Testis (tissue), 3 donors: ENCODE data around the gene F5. TPM values are rescaled to one million over a fixed set of nuclear protein-coding genes. Genes with fewer than 3 reads are reported as not detected.

Experiments
- DNase-seq: peaks from one replicate; pipeline ENCODE4 v3.0.0-alpha.2; 2019
- H3K27ac ChIP-seq, 2 donors: fragments of 200-600 bp; sonication (generic); one replicate each; pipeline ENCODE4 v1.5.1; 2019
- H3K27me3 ChIP-seq: fragments of 200-600 bp; sonication (generic); one replicate; pipeline ENCODE4 v1.5.1; 2019
- H3K36me3 ChIP-seq: fragments of 200-600 bp; sonication (generic); one replicate; pipeline ENCODE4 v1.5.1; 2017; ENCODE audit warnings: low read depth; ENCODE audit errors: missing control alignments
- H3K4me1 ChIP-seq: fragments of 200-600 bp; sonication (generic); one replicate; pipeline ENCODE4 v1.5.1; 2019
- H3K4me3 ChIP-seq, 2 donors: fragments of 200-600 bp; sonication (generic); one replicate each; pipeline ENCODE4 v1.5.1; 2017 to 2019
- H3K9me3 ChIP-seq: fragments of 200-600 bp; sonication (generic); one replicate; pipeline ENCODE4 v1.5.1; 2017
- CTCF ChIP-seq, 3 experiments: fragments of 450-650 bp in 2 of 3; fragments of 200-600 bp in 1 of 3; sonication (generic) in 1 of 3; IDR thresholded peaks; one replicate each; pipeline ENCODE4 v1.5.1; 2016 to 2019; ENCODE audit warnings: antibody characterized with exemption in 3 of 3, mild to moderate bottlenecking in 2 of 3, moderate library complexity in 1 of 3
- POLR2A ChIP-seq: fragments of 450-650 bp; IDR thresholded peaks from one replicate; pipeline ENCODE4 v1.6.1; 2017; ENCODE audit warnings: antibody characterized with exemption, mild to moderate bottlenecking, moderate library complexity
- WGBS, 2 donors: methylation state at CpG; one replicate each; pipeline ENCODE4 v1.1.5; 2018; 5-methylcytosine and 5-hydroxymethylcytosine counted together
- intact Hi-C: fragments of 100-400 bp; cut with DNase I; formaldehyde crosslinking; loops from one replicate; pipeline ENCODE4 v1.15.1; 2023; ENCODE audit warnings: low total_unique reads
- polyA plus RNA-seq: library from polyadenylated mRNA; stranded (reverse); fragments of 350-450 nt; fragmentation: Illumina TruSeq; extraction: RNeasy Lipid Tissue Mini Kit (QIAGEN cat#74804); gene quantifications from one replicate; pipeline ENCODE4 v1.2.3, GENCODE V29; 2014; ENCODE audit warnings: low read depth, low replicate concordance; ENCODE audit not compliant: insufficient read depth
- total RNA-seq, 2 donors: library from RNA; depleted of rRNA; stranded (reverse); fragments of >200 nt; gene quantifications; one replicate each; pipeline ENCODE4 v1.2.3, GENCODE V29; 2016

Gene F5
- total and polyA plus RNA-seq, 3 donors from 2014 or later: 0.63 to 5.2 (median 2.0) TPM

GRCh38 chr1:169630006-169630405 is 43.7 kb upstream of the F5 start, which contains the start of gene SELP:
TSS of gene SELP (minus strand) at chr1:169630124. CDS start at chr1:169630074, 50 bp downstream.
- TF ChIP-seq CTCF (IDR thresholded peaks at IDR 0.05) (no peak), POLR2A (no peak)
- DNase-seq: no peak
- no peak within 1 kb of the TSS for H3K27ac ChIP-seq

GRCh38 chr1:169624912-169625311 is 38.6 kb upstream of the F5 start:
- H3K36me3 ChIP-seq: no peaks in the 10 kb centered on the region
- no peak for TF ChIP-seq CTCF (IDR thresholded peaks at IDR 0.05)
- TF ChIP-seq POLR2A: no peak

More at GRCh38 chr1:169630006-169630405, 43.7 kb upstream of the F5 start, which contains the start of gene SELP:
- Histone ChIP-seq H3K36me3 (no peaks in the 10 kb centered on the region), H3K9me3 (no peaks in the 10 kb centered on the region), H3K4me3 (no peak within 1 kb of the TSS), H3K27me3 (no peaks in the 10 kb centered on the region), H3K4me1 (no peaks in the 10 kb centered on the region)
- 72 to 90% methylated on average over 1 of the region's 1 CpG for WGBS, 2 donors
- intact Hi-C loops: no loop called here

GRCh38 chr1:169624122-169624521 is 37.8 kb upstream of the F5 start:
- DNase-seq: no peak
- Histone ChIP-seq H3K27me3 (no peaks in the 10 kb centered on the region), H3K4me1 (no peaks in the 10 kb centered on the region), H3K9me3 (no peaks in the 10 kb centered on the region), H3K4me3 (no peak overlapping the region), H3K27ac (no peak overlapping the region), H3K36me3 (no peaks in the 10 kb centered on the region)
- intact Hi-C loops: no loop called here
- no peak for TF ChIP-seq POLR2A
- no peak for TF ChIP-seq CTCF (IDR thresholded peaks at IDR 0.05)

More at GRCh38 chr1:169624912-169625311, 38.6 kb upstream of the F5 start:
- no peaks in the 10 kb centered on the region for H3K4me1 ChIP-seq
- H3K9me3 ChIP-seq: no peaks in the 10 kb centered on the region
- H3K27ac ChIP-seq: no peak overlapping the region
- H3K4me3 ChIP-seq: no peak overlapping the region
- WGBS, 2 donors: 43 to 52% methylated on average over 2 of the region's 2 CpGs
- DNase-seq: no peak
- no peaks in the 10 kb centered on the region for H3K27me3 ChIP-seq
- intact Hi-C loops: no loop called here

- H3K4me1 ChIP-seq: no peaks in the 10 kb centered on the region
- H3K36me3 ChIP-seq: no peaks in the 10 kb centered on the region
- no peaks in the 10 kb centered on the region for H3K27me3 ChIP-seq
- TF ChIP-seq CTCF (IDR thresholded peaks at IDR 0.05) (no peak), POLR2A (no peak)
- WGBS, 2 donors: 87% methylated on average over 6 of the region's 6 CpGs
- no peaks in the 10 kb centered on the region for H3K9me3 ChIP-seq
- no peak for DNase-seq
- H3K27ac ChIP-seq: no peak overlapping the region
- intact Hi-C loops: no loop called here
- H3K4me3 ChIP-seq: no peak overlapping the region
These were observed 37.0 kb upstream of the F5 start for GRCh38 chr1:169623132-169623926.

- H3K27ac ChIP-seq: no peak overlapping the region
- intact Hi-C loops: no loop called here
- H3K4me1 ChIP-seq: no peaks in the 10 kb centered on the region
- no peaks in the 10 kb centered on the region for H3K36me3 ChIP-seq
- H3K27me3 ChIP-seq: no peaks in the 10 kb centered on the region
- no peak for TF ChIP-seq POLR2A
- TF ChIP-seq CTCF (IDR thresholded peaks at IDR 0.05): no peak
- H3K9me3 ChIP-seq: no peaks in the 10 kb centered on the region
- WGBS, 2 donors: 90 to 94% methylated on average over 8 of the region's 8 CpGs
- DNase-seq: no peak
- H3K4me3 ChIP-seq: no peak overlapping the region
These were observed 34.3 kb upstream of the F5 start for GRCh38 chr1:169620565-169620964.
